GM18526 (cell line): ENCODE measurements around the gene FAM174C.

Source experiments
- POLR2A ChIP-seq: IDR thresholded peaks from 3 replicates; pipeline ENCODE4 v1.6.1; 2011; ENCODE audit not compliant: insufficient read length; ENCODE audit errors: extremely low read depth

FAM174C gene

DNA sequence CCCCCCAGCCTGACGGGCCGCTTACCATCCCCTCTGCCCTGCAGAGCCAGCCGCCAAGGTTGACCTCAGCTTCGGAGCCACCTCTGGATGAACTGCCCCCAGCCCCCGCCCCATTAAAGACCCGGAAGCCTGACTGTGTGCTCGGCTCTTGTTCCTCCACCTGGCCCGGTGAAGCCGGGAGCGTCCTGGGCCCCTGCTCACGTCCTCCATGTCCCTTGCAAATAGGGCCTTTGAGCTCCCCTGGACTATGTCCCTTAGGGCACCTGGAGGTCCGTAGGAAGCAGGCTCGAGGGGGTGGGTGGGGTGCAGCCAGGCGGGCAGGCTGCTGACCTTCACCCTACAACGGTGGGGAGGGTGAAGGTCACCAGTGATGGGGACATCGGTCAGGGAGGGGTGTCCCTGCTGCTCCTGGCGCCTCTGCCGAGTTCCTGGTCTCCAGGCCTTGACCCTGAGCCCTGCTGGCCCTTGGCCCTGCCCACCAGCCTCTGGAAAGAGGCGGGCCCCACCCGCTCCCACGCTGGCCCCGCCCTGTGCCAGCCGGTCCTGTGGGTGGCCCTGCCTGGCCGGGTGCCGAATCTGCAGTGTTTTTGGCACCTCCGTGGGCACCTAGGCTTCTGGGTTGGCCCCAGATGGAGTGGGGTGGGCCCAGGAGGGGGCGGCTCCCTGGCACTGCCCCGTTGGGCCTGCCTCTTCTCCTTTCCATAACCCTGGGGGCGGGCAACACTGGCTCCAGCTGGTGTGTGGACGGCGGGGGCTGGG lies 30.5 kb upstream of the FAM174C start:
- no peak for TF ChIP-seq POLR2A

DNA sequence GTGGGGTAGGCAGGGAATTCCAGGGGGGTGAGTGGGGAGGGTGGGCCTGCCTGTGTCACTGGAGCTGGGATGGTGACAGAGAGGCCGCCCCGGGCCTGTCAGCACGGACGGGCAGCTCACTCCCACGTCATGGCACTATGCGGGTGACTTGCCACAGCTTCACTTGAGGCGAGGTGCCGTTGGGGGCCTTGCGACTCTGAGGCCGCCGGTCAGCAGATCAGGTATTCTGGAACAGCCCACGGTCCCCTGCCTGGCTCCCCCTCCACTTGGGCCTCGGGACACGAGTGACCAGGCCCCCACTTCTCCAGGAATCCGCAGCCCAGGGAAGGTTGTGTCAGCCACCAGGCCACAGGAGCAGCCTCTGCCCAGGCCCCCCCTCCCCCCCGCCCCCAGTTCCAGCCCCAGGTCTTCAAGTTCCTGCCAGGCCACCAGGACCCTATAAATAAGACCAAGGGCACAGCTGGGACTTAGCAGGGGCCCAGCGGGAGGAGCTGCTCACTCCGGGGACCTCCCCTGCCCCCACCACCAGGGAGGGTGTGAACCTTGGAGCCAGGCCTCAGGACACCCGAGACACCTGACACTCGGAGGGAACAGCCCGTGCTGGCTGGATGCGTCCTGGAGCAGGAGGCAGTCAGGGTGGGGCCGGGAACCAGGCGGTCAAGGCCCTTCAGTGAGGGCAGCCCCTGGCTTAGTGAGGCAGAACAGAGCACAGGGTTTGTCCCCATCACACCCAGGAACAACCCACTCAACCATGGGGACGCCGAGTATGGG lies 29.7 kb upstream of the FAM174C start:
- TF ChIP-seq POLR2A: no peak

GRCh38 chr19:1247748-1248138 lies 27.6 kb upstream of the FAM174C start:
- TF ChIP-seq POLR2A: no peak

DNA sequence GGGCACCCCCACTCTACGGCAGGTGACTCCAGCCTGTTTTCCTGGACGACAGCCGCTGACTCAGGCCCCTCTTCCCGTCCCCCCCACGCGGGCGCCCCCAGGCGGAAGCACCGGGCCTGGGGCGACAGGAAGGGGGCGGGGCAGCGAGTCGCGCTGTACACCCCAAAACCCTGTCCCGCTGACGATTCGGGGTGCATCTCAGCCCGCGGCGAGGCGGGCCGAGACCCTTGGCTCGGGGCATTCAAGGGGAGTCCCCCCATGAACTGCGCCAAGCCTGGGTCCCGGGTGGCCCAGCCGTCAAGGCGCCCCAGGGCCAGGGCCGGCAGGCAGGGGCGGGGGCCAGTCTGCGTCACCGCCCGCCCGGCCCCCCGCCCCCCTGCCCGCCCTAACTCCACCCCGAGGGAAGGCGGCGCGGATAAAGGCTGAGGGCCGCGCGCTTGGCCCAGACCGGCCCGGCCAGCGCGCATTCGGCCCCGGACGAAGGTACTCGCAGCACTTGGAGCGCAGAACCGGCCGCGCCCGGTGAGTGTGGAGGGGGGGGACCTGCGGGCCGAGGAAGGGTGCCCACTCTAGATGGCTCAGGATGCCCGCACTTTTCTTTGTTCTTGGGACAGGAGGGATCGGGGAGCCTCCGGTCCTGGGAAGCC lies 27.1 kb upstream of the FAM174C start, which contains the start of gene MIDN:
Gene MIDN, plus strand, starts transcription at position 445 of the 647 bp plus-strand sequence. CDS start 1,714 bp downstream, outside the sequence.
- peak; percentile 94 for TF ChIP-seq POLR2A

DNA sequence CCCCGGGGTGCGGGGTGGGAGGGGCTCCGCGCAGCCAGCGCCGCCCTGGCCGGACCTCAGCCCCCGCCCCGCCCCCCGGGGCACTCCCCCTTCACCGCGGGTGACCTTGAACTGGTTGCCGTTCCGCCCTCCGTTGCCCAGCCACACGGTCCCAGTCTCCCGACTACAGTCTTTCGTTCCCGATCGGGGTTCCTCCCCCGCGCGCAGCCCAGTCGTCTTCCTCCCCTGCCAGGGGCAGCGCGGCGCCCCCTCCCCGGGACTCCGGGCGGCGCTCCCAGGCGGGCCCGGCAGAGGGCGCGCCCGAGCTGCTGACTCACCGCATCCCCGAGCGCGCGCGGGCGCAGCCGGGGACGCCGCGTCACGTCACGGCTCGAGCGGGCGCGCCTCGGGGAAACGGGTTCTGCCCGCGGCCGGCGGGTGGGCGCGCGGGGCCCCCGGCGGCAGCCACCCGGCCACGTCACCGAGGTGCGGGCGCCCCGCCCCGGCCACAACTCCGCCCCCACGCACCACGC lies 26.5 kb upstream of the FAM174C start:
- TF ChIP-seq POLR2A: no peak

DNA sequence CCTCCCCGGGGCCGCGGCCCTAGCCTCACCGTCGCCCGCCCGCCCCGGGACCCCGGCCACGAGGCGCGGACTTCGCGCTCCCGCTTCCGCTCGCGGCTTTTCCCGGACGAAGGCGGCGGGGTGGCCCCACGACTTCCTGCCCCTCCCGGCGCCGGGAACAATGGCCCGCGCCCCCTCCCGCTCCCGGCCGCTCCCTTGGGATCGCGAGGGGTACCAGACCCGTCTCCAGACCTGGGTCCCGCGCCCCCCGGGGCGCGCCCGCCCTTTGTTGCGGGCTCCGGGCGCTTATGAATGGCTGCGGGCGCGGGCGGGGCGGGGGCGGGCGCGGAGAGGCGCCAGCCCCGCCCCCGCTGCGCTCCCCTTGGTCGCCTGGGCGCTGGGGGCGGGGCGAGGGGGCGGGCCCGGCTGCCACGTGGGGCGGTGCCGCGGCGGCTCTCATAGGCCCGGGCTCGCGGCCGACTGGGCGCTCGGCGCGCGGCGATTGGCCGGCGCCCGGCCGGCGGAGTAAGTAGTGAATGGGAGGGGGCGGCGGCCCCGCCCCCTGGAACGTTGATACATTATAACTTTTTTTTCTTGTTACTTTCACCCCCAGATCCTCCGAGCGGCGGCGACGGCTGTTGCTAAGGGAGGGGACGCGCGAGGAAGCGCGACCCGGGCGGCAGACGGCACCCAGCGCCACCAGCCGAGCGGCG lies 25.9 kb upstream of the FAM174C start:
- peak; percentile 87 for TF ChIP-seq POLR2A

- TF ChIP-seq POLR2A: no peak
Observed at GRCh38 chr19:1249990-1250436, 25.3 kb upstream of the FAM174C start.

GRCh38 chr19:1250437-1251260 lies 24.7 kb upstream of the FAM174C start:
- TF ChIP-seq POLR2A: peak; percentile 38

GRCh38 chr19:1251330-1252220 lies 23.8 kb upstream of the FAM174C start:
- TF ChIP-seq POLR2A: peak; percentile 58

DNA sequence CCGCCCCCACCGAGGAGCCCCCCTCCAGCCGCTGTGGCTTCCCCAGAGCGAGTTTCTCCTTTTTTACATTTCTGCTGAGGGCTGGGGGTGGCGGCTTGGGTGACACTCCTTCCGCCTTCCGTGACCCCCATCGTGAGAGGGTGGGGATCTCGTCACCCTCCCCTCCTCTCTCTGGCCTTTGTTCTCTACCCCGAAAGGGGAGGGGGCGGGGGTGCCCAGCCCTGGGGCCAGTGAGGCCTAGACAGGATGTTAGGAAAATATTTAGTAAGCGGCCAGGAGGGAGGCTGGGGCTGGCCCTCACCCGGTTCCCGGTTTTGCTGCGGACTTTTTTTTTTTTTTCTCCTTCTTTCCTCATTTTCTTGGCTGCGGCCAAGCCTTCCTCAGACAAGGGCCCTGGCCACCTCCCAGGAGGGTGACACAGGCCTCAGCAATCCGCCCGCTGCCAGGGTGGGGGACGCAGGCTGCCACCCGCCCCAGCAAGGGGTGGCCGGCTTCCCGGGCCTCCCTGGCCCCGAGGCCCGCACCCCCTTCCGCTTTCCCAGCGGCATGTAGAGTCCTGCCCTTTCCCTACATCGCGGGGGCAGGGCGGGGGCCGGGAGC lies 23.0 kb upstream of the FAM174C start:
- no peak for TF ChIP-seq POLR2A

- peak; percentile 23 for TF ChIP-seq POLR2A
Observed at GRCh38 chr19:1252821-1253513, 22.4 kb upstream of the FAM174C start.

- no peak for TF ChIP-seq POLR2A
Observed at GRCh38 chr19:1253514-1254080, 21.7 kb upstream of the FAM174C start.
